ENCODE measurements around the gene YIPF3. TPM values are rescaled to one million over a fixed set of nuclear protein-coding genes. Genes with fewer than 3 reads are reported as not detected.

Gene YIPF3
- polyA plus RNA-seq, 1 donor (not counting 4 experiments of a cell fraction or from before 2014, with no cell fraction given): 136 TPM

DNA sequence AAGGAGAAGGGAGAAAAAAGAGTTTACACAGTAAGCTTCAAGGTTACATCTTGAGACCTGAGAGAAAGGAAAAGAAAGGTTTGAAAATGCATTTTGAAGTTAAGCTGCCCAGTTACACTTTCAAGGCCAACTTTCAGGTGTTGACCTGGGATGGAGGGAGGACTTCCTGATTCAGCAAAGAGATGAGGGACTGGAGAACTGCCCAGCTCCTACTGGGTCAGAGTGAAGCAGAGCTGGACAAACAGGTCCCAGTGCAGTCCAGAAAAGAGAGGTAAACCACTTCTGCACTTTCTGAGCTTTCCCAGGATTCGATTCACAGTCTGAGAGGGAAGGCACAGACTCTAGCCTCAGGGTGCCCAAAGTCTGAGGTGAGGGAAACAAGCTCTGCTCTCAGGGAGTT lies 45.3 kb downstream of the YIPF3 start:
- H3K9ac ChIP-seq (ENCODE audit: control insufficient read depth, extremely low read depth, insufficient read depth, low read length): no peak overlapping the region
- no peaks in the 10 kb centered on the region for H3K27me3 ChIP-seq (ENCODE audit: control insufficient read depth, extremely low read depth, insufficient read depth, low read length)
- FAIRE-seq: no peak
- no peaks in the 10 kb centered on the region for H3K9me3 ChIP-seq (ENCODE audit: control insufficient read depth, low read depth, low read length)
- dilution Hi-C loops (cut with MboI; ENCODE audit: extremely low pct_ligation_motif_present, low sequenced_read_pairs): no loop called here
- H3K4me3 ChIP-seq (ENCODE audit: control insufficient read depth in 2 of 3, extremely low read depth in 1 of 3, insufficient read depth in 2 of 3, low read depth in 1 of 3, low read length in 3 of 3): no peak overlapping the region
- H3K9me1 ChIP-seq (ENCODE audit: control insufficient read depth, extremely low read depth, insufficient read depth, low read length): no peaks in the 10 kb centered on the region
- H4K20me1 ChIP-seq (ENCODE audit: control insufficient read depth, extremely low read depth, insufficient read depth, low read length): no peaks in the 10 kb centered on the region
- peaks cover 22% of the 10 kb centered on the region for H3K4me1 ChIP-seq (ENCODE audit: control insufficient read depth, extremely low read depth, insufficient read depth, low read length)
- no peak for DNase-seq (ENCODE audit: low read depth, low spot score)
- no peak overlapping the region for H3K4me2 ChIP-seq (ENCODE audit: control insufficient read depth, extremely low read depth, insufficient read depth, low read depth, low read length)
- H3K36me3 ChIP-seq (ENCODE audit: control insufficient read depth in 2 of 2, extremely low read depth in 1 of 2, insufficient read depth in 2 of 2, low read length in 2 of 2): no peaks in the 10 kb centered on the region
- no peak overlapping the region for H3K27ac ChIP-seq (ENCODE audit: control insufficient read depth, insufficient read depth, low read length)
- TF ChIP-seq, protein P1, sequence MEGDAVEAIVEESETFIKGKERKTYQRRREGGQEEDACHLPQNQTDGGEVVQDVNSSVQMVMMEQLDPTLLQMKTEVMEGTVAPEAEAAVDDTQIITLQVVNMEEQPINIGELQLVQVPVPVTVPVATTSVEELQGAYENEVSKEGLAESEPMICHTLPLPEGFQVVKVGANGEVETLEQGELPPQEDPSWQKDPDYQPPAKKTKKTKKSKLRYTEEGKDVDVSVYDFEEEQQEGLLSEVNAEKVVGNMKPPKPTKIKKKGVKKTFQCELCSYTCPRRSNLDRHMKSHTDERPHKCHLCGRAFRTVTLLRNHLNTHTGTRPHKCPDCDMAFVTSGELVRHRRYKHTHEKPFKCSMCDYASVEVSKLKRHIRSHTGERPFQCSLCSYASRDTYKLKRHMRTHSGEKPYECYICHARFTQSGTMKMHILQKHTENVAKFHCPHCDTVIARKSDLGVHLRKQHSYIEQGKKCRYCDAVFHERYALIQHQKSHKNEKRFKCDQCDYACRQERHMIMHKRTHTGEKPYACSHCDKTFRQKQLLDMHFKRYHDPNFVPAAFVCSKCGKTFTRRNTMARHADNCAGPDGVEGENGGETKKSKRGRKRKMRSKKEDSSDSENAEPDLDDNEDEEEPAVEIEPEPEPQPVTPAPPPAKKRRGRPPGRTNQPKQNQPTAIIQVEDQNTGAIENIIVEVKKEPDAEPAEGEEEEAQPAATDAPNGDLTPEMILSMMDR (optimal IDR thresholded peaks at IDR 0.05 in 1 of 3, IDR thresholded peaks at IDR 0.05 in 1 of 3, conservative IDR thresholded peaks at IDR 0.05 in 1 of 3; ENCODE audit: extremely low read depth in 1 of 3, insufficient read depth in 2 of 3, low read length in 3 of 3): no peak
- TF ChIP-seq EZH2 (IDR thresholded peaks at IDR 0.05; ENCODE audit: low read length): no peak
- no peak overlapping the region for H2AFZ ChIP-seq (ENCODE audit: control insufficient read depth, low read length)
- H3K79me2 ChIP-seq (ENCODE audit: control insufficient read depth, insufficient read depth, low read length): no peaks in the 10 kb centered on the region

DNA sequence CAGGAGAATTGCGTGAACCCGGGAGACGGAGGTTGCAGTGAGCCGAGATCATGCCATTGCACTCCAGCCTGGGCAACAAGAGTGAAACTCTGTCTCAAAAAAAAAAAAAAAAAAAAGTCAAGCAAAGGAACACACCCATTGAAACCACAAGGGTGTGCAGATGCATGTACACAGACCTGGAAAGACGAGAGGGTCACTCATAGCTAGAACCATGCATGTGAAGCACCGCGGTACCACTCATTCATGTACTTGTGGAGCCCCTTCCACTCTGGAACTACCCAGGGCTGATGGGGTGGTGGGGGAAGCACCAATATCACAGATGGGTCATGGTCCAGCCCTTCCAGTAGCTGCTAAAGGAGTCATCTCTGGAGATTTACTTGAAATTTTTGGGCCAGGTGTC lies 46.8 kb downstream of the YIPF3 start:
- no peak for FAIRE-seq
- H3K9ac ChIP-seq (ENCODE audit: control insufficient read depth, extremely low read depth, insufficient read depth, low read length): no peak overlapping the region
- no peaks in the 10 kb centered on the region for H3K79me2 ChIP-seq (ENCODE audit: control insufficient read depth, insufficient read depth, low read length)
- peaks cover 29% of the 10 kb centered on the region for H3K4me1 ChIP-seq (ENCODE audit: control insufficient read depth, extremely low read depth, insufficient read depth, low read length)
- no peak overlapping the region for H3K4me3 ChIP-seq (ENCODE audit: control insufficient read depth in 2 of 3, extremely low read depth in 1 of 3, insufficient read depth in 2 of 3, low read depth in 1 of 3, low read length in 3 of 3)
- H3K27me3 ChIP-seq (ENCODE audit: control insufficient read depth, extremely low read depth, insufficient read depth, low read length): no peaks in the 10 kb centered on the region
- H3K9me3 ChIP-seq (ENCODE audit: control insufficient read depth, low read depth, low read length): no peaks in the 10 kb centered on the region
- H3K9me1 ChIP-seq (ENCODE audit: control insufficient read depth, extremely low read depth, insufficient read depth, low read length): no peaks in the 10 kb centered on the region
- TF ChIP-seq EZH2 (IDR thresholded peaks at IDR 0.05; ENCODE audit: low read length): no peak
- TF ChIP-seq, protein P1 (optimal IDR thresholded peaks at IDR 0.05 in 1 of 3, IDR thresholded peaks at IDR 0.05 in 1 of 3, conservative IDR thresholded peaks at IDR 0.05 in 1 of 3; ENCODE audit: extremely low read depth in 1 of 3, insufficient read depth in 2 of 3, low read length in 3 of 3): no peak
- no peak for DNase-seq (ENCODE audit: low read depth, low spot score)
- no peaks in the 10 kb centered on the region for H3K36me3 ChIP-seq (ENCODE audit: control insufficient read depth in 2 of 2, extremely low read depth in 1 of 2, insufficient read depth in 2 of 2, low read length in 2 of 2)
- H3K4me2 ChIP-seq (ENCODE audit: control insufficient read depth, extremely low read depth, insufficient read depth, low read depth, low read length): no peak overlapping the region
- no peak overlapping the region for H3K27ac ChIP-seq (ENCODE audit: control insufficient read depth, insufficient read depth, low read length)
- dilution Hi-C loops (cut with MboI; ENCODE audit: extremely low pct_ligation_motif_present, low sequenced_read_pairs): no loop called here
- no peak overlapping the region for H2AFZ ChIP-seq (ENCODE audit: control insufficient read depth, low read length)
- H4K20me1 ChIP-seq (ENCODE audit: control insufficient read depth, extremely low read depth, insufficient read depth, low read length): no peaks in the 10 kb centered on the region
